ENCODE measurements around the gene HHAT.

The HHAT gene

GRCh38 chr1:210647406-210648333, 319.0 kb downstream of the HHAT start:
- Histone ChIP-seq H3K9me3 (replicated peaks; ENCODE audit: insufficient read depth, low read length) (no peaks in the 10 kb centered on the region), H3K27ac (ENCODE audit: low read length) (no peak overlapping the region), H3K9ac (ENCODE audit: low read length) (no peak overlapping the region), H4K20me1 (ENCODE audit: insufficient read depth, low read length) (no peaks in the 10 kb centered on the region), H3K4me1 (ENCODE audit: low read length) (peaks cover 25% of the 10 kb centered on the region), H3K9me2 (replicated peaks; ENCODE audit: insufficient read depth, low read length) (no peaks in the 10 kb centered on the region), H3K27me3 (replicated peaks; ENCODE audit: insufficient read depth, low read length) (no peaks in the 10 kb centered on the region), H2AFZ (ENCODE audit: low read length) (no peak overlapping the region), H3K36me3 (replicated peaks; ENCODE audit: insufficient read depth, low read length) (no peaks in the 10 kb centered on the region), H3K4me2 (ENCODE audit: low read depth, low read length) (no peak overlapping the region), H3F3A (ENCODE audit: insufficient read depth, low read length) (peaks cover 6% of the 10 kb centered on the region; the same call in 1 of the 2 replicates), H3K79me2 (ENCODE audit: low read length) (no peaks in the 10 kb centered on the region), H3K4me3 (ENCODE audit: low read length) (no peak overlapping the region)
- peak; percentile 38 for DNase-seq
- TF ChIP-seq EZH2phosphoT487 (IDR thresholded peaks at IDR 0.05; ENCODE audit: low read length), result no peak
- TF ChIP-seq EZH2 (optimal IDR thresholded peaks at IDR 0.05; ENCODE audit: low read depth, low read length), result no peak
- TF ChIP-seq CTCF (IDR thresholded peaks at IDR 0.05; ENCODE audit: low read length), result no peak

DNA sequence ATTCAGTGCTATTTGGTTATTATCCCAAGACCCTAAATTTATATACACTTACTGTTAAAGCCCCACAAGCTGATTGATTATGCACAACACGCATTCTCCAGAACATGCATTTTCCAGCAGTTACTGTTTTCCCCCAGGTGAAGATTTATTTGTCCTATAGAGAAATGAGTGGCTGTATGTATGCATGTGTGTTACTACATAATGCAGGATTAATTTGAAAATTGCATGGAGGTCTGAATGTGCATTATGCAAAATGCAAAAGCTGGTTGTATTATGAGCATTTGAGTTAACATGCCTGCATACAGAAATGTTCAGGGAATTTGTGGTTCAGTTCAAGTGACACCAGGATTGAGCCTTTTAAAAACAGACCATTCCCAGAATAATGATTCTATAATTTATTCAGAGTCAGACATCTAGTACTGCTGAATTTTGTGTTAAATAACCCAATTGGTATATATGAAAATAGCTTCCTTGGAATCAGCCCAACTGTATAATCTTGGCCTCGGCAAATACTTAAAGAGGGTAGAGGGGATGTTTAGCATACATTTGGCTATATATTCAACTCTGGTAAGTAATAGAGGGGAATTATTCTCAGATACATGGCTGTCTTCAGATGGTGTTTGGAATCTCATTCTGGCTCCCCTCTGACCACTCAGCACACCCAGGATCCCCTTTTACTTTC, 320.0 kb downstream of the HHAT start:
- Histone ChIP-seq H3K27me3 (replicated peaks; ENCODE audit: insufficient read depth, low read length) (no peaks in the 10 kb centered on the region), H3K9me2 (replicated peaks; ENCODE audit: insufficient read depth, low read length) (no peaks in the 10 kb centered on the region), H3F3A (ENCODE audit: insufficient read depth, low read length) (peaks cover 6% of the 10 kb centered on the region; the same call in 1 of the 2 replicates), H3K9ac (ENCODE audit: low read length) (no peak overlapping the region), H3K4me2 (ENCODE audit: low read depth, low read length) (no peak overlapping the region), H4K20me1 (ENCODE audit: insufficient read depth, low read length) (no peaks in the 10 kb centered on the region), H3K79me2 (ENCODE audit: low read length) (no peaks in the 10 kb centered on the region), H3K27ac (ENCODE audit: low read length) (no peak overlapping the region), H3K9me3 (replicated peaks; ENCODE audit: insufficient read depth, low read length) (no peaks in the 10 kb centered on the region), H3K4me1 (ENCODE audit: low read length) (peaks cover 25% of the 10 kb centered on the region), H2AFZ (ENCODE audit: low read length) (no peak overlapping the region), H3K4me3 (ENCODE audit: low read length) (no peak overlapping the region), H3K36me3 (replicated peaks; ENCODE audit: insufficient read depth, low read length) (no peaks in the 10 kb centered on the region)
- no peak for DNase-seq
- TF ChIP-seq EZH2phosphoT487 (IDR thresholded peaks at IDR 0.05; ENCODE audit: low read length) (no peak), CTCF (IDR thresholded peaks at IDR 0.05; ENCODE audit: low read length) (no peak), EZH2 (optimal IDR thresholded peaks at IDR 0.05; ENCODE audit: low read depth, low read length) (no peak)

- H3K9me2 ChIP-seq (replicated peaks; ENCODE audit: insufficient read depth, low read length), result no peaks in the 10 kb centered on the region
- no peak for DNase-seq
Observed at GRCh38 chr1:210650403-210650802, 321.7 kb downstream of the HHAT start.

More at GRCh38 chr1:210650403-210650802, 321.7 kb downstream of the HHAT start:
- Histone ChIP-seq H4K20me1 (ENCODE audit: insufficient read depth, low read length) (no peaks in the 10 kb centered on the region), H2AFZ (ENCODE audit: low read length) (no peak overlapping the region), H3K27ac (ENCODE audit: low read length) (no peak overlapping the region), H3K4me2 (ENCODE audit: low read depth, low read length) (no peak overlapping the region), H3K79me2 (ENCODE audit: low read length) (no peaks in the 10 kb centered on the region), H3K4me1 (ENCODE audit: low read length) (peaks cover 25% of the 10 kb centered on the region), H3K27me3 (replicated peaks; ENCODE audit: insufficient read depth, low read length) (no peaks in the 10 kb centered on the region), H3K4me3 (ENCODE audit: low read length) (no peak overlapping the region), H3K9me3 (replicated peaks; ENCODE audit: insufficient read depth, low read length) (no peaks in the 10 kb centered on the region), H3K9ac (ENCODE audit: low read length) (no peak overlapping the region), H3K36me3 (replicated peaks; ENCODE audit: insufficient read depth, low read length) (no peaks in the 10 kb centered on the region), H3F3A (ENCODE audit: insufficient read depth, low read length) (peaks cover 6% of the 10 kb centered on the region; the same call in 1 of the 2 replicates)
- TF ChIP-seq EZH2phosphoT487 (IDR thresholded peaks at IDR 0.05; ENCODE audit: low read length) (no peak), EZH2 (optimal IDR thresholded peaks at IDR 0.05; ENCODE audit: low read depth, low read length) (no peak), CTCF (IDR thresholded peaks at IDR 0.05; ENCODE audit: low read length) (no peak)

All from MM.1S (cell line).